Kidney epithelial cell (primary cell): Measurements from ENCODE around the gene SLC38A11. TPM values are rescaled to one million over a fixed set of nuclear protein-coding genes. Genes with fewer than 3 reads are reported as not detected.
"Not testable (repeated sequence)": the region's sequence is repeated elsewhere in the genome, so short reads cannot be mapped to it uniquely, and the experiment has no call there.

ENCODE experiments used
- DNase-seq: peaks from one replicate; pipeline ENCODE4 v3.0.0-alpha.2; 2010; ENCODE audit warnings: low read depth
- H3K27me3 ChIP-seq: 2 replicates; pipeline ENCODE4 v1.6.0; 2011; ENCODE audit warnings: low read length; ENCODE audit not compliant: control insufficient read depth, insufficient read depth
- H3K36me3 ChIP-seq: 2 replicates; pipeline ENCODE4 v1.5.1; 2011; ENCODE audit warnings: low read length; ENCODE audit not compliant: control insufficient read depth, insufficient read depth
- H3K4me3 ChIP-seq: 2 replicates; pipeline ENCODE4 v1.5.1; 2011; ENCODE audit warnings: low read depth, mild to moderate bottlenecking, control low read depth, low read length
- CTCF ChIP-seq: IDR thresholded peaks from 2 replicates; pipeline ENCODE4 v1.5.1; 2011; ENCODE audit warnings: mild to moderate bottlenecking, moderate library complexity, low read length, control low read depth, inconsistent platforms; ENCODE audit not compliant: insufficient read depth, poor library complexity, severe bottlenecking
- total RNA-seq: library from RNA; depleted of rRNA; stranded (reverse); fragments of >200 nt; gene quantifications from 2 replicates; pipeline ENCODE4 v1.2.3, GENCODE V29; 2015

The SLC38A11 gene
- total RNA-seq, 1 donor from 2014 or later, result 0.46 TPM

DNA sequence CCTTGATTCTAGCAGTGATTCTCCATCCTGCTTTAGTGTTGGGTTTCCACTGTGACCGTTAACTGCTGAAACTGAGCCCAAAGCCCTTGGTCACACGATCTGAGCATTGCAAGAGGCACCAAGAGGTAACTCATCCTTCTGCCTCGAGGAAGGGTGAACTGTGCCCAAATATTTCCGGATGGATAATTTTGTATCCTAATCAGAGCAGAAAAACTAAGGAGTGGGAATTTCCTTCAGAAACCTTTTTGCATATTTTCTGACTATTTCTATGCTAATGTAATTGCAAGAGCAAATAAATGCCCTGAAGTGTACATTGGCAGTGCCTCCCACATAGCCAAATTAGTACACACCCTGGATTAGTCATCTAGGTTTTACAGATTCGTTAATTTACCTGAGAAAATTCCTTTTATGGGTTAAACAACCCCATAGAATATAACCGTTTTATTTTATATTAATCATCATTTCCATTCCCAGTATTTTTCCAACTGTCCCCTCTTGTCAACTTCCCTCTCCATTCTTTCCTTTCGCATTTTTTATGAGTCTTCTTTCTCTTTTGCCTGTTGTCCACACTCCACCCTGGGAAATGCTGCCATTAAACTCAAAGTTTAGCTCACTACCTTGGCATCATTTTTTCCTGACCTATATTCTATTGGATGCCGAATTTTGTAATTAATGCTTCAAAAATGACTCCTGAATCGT lies 82.0 kb downstream of the SLC38A11 start:
- Histone ChIP-seq H3K36me3 (no peaks in the 10 kb centered on the region), H3K4me3 (no peak overlapping the region)
- DNase-seq, result no peak

DNA sequence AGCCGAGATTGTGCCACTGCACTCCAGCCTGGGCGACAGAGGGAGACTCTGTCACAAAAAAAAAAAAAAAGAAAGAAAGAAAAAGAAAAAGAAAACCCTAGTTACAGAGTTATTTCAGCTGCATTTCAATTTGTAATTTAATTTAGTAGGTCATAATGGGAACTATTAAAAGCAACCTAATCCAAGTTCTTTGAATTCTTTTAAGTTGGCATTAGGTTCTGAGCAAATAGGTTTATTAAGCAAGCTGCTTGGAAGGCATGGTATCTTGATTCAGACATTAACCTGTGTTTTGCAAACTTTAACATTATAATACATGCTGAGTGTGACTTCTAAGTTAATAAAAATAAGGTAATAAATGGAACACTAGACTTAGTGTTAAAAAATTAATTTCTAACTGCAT lies 83.9 kb downstream of the SLC38A11 start:
- Histone ChIP-seq H3K4me3 (no peak overlapping the region), H3K27me3 (no peaks in the 10 kb centered on the region), H3K36me3 (no peaks in the 10 kb centered on the region)
- DNase-seq, result no peak
- TF ChIP-seq CTCF, result no peak

More for the DNA sequence above, 82.0 kb downstream of the SLC38A11 start:
- no peak for TF ChIP-seq CTCF
- no peaks in the 10 kb centered on the region for H3K27me3 ChIP-seq

DNA sequence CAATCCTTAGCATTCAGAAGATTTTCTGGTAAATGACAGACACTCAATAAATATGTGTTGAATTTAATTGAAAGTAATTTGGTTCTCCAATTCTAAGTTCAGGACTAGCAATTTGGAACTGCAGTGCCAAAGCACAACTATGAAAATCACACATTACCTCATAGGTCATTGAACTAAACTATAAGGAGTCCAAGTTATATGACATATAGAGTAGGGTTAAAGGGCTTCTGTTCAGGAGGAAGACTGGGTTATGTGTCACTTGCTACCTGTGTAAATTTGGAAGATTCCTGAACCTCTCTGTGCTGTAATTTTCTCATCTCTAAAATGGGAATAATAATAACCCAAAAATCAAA lies 85.9 kb downstream of the SLC38A11 start:
- no peak for DNase-seq
- TF ChIP-seq CTCF, result no peak

DNA sequence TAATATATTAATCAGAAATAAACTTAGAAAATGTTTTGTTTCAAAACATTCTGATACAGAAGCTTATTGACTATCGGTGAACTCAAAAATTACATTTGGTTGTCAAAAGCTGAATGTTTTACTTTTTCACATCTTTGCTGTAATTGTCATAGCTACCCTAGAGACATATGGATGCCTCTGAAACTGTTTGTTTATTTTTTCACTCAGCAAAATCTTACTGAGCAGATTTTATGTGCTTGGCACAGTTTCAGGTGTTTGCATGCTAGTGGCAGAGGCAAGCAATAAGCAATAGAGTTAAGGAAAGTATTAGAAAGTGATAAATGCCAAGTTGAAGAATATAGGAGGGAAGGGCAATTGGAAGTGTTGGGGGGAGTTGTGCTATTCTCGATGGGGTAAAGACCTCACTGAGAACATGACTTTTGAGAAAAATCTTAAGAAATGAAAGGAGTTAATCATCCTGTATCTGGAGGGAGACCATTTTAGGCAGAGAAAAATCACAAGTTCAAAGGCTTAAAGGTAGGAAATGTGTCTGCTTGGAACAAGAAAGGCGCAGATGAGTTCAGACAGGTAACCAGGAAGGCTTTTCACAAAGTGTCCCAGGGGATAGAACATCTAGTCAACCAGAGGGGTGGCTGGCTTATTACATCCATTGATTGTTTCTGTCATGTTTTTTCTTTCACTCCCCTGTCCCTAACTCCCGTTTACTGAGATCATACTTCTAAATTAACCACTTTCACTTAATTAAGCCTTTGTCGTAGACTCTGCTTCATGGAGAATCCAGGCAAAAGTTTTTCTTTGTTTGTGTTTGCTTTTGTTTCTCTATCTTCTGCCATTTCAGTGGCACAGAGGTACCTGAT lies 86.5 kb downstream of the SLC38A11 start:
- H3K27me3 ChIP-seq, result no peaks in the 10 kb centered on the region
- H3K4me3 ChIP-seq, result no peak overlapping the region
- H3K36me3 ChIP-seq, result no peaks in the 10 kb centered on the region
- DNase-seq, result no peak
- no peak for TF ChIP-seq CTCF

More for the DNA sequence above, 85.9 kb downstream of the SLC38A11 start:
- no peaks in the 10 kb centered on the region for H3K36me3 ChIP-seq
- H3K4me3 ChIP-seq, result no peak overlapping the region
- no peaks in the 10 kb centered on the region for H3K27me3 ChIP-seq

DNA sequence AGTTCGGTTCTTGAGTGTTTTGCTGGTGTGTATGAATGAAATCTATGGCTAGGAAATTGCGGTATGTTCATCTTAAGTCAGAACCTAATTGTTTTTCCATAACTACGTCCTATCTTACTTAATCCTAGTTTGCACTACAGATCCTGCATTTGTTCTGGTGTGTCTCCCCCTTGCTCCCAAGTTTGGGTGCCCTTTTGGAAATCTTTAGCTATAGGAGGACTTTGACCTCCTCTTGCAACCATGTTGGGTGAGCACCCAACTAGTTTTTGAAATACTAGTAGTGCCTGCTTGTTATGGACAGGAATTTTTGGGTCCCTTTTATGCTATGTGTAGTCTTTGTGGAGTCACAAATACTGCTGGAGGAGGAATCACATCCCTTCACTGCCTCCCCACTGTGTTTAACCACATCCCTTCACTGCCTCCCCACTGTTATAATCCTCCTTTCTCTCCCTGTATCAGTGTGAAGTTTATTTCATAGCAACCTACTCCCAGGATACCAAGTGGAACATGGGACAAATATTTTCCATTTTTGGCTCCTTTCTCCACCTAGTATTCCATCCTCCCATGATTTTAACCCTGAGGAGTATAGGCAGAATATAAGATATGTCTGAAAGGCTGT lies 87.4 kb downstream of the SLC38A11 start:
- H3K27me3 ChIP-seq, result no peaks in the 10 kb centered on the region
- no peak for TF ChIP-seq CTCF
- DNase-seq, result no peak
- H3K4me3 ChIP-seq, result no peak overlapping the region
- no peaks in the 10 kb centered on the region for H3K36me3 ChIP-seq

DNA sequence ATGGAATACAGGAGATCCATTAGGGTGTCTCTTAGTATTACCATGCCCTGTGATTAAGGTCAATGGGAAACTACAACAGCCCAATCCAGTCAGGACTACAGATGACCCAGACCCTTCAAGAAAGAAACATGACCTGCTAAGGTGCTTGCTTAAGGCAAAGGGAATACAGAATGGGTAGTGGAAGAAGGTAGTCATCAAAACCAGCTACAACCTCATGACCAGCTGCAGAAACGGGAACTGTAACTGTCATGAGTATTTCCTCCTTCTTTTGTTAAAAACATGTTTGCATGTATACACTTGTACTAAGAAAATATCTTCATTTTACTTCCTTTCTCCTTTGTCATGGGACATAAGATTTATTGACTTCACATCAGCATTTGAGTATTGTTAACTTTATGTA lies 88.9 kb downstream of the SLC38A11 start:
- not testable (repeated sequence) for DNase-seq, H3K27me3 ChIP-seq, H3K4me3 ChIP-seq, H3K36me3 ChIP-seq
